HepG2 (cell line): ENCODE results near the gene OCSTAMP. TPM values are rescaled to one million over a fixed set of nuclear protein-coding genes. Genes with fewer than 3 reads are reported as not detected.
A peak's percentile ranks its signal among the peaks of the same experiment; 100 is the strongest.

Experiments
- ATAC-seq: fragments of 200-7000 bp; cut with Tn5 transposase; 3 replicates; pipeline ENCODE4 v1.9.1; 2020; ENCODE audit warnings: mild to moderate bottlenecking, moderate library complexity
- BruUV-seq: library from RNA; stranded (reverse); fragments of 400-500 nt; replicated peaks from 2 replicates; lab custom pipeline; 2021; lab: Mats Ljungman, UMichigan
- CTCF ChIA-PET: fragments of 300-600 bp; formaldehyde crosslinking; extraction: SDS; loops from one replicate; lab custom pipeline; 2021; ENCODE audit warnings: low total read pairs, inconsistent platforms, low intra/inter-chr PET ratio; lab: Yijun Ruan, JAX
- POLR2A ChIA-PET: fragments of 350-600 bp; sonication (Branson Sonifier 250); formaldehyde crosslinking; loops from one replicate; lab custom pipeline; 2020; ENCODE audit warnings: antibody characterized with exemption, inconsistent platforms; lab: Yijun Ruan, JAX
- DNase-seq: peaks from one replicate; pipeline ENCODE4 v3.0.0-alpha.2; 2015; ENCODE audit warnings: low spot score
- FAIRE-seq: peaks from 3 replicates; lab custom pipeline; 2011; peaks lifted over from hg19 to GRCh38; lab: Jason Lieb, UNC
- H2AFZ ChIP-seq: one replicate; pipeline ENCODE4 v1.6.1; 2011; ENCODE audit warnings: low read length, inconsistent platforms
- H3K27ac ChIP-seq: fragments of 300-600 bp; 3 replicates; pipeline ENCODE4 v1.8.0; 2011; ENCODE audit warnings: mixed run types, mild to moderate bottlenecking, mixed read lengths, low read length, inconsistent platforms; ENCODE audit not compliant: insufficient read depth; ENCODE audit errors: extremely low read length
- H3K27me3 ChIP-seq, 2 experiments: fragments of 200-600 bp in 1 of 2; 2 replicates in 1 of 2; 3 replicates in 1 of 2; pipeline versions ENCODE4 v1.6.0 to v1.8.0; 2011; ENCODE audit warnings: low read length in 2 of 2, mild to moderate bottlenecking in 2 of 2, moderate library complexity in 2 of 2, inconsistent platforms in 1 of 2; ENCODE audit not compliant: insufficient read depth in 2 of 2, control insufficient read depth in 1 of 2
- H3K36me3 ChIP-seq, 2 experiments: fragments of 200-600 bp in 1 of 2; replicated peaks in 1 of 2; 2 replicates in 1 of 2; 3 replicates in 1 of 2; pipeline versions ENCODE4 v1.5.1 to v1.8.0; 2011; ENCODE audit warnings: low read length in 2 of 2, inconsistent platforms in 1 of 2; ENCODE audit not compliant: insufficient read depth in 2 of 2, control insufficient read depth in 1 of 2
- H3K4me1 ChIP-seq: 2 replicates; pipeline ENCODE4 v1.5.1; 2012; ENCODE audit warnings: low read length, inconsistent platforms; ENCODE audit not compliant: insufficient read depth
- H3K4me2 ChIP-seq: 2 replicates; pipeline ENCODE4 v1.6.0; 2011; ENCODE audit warnings: low read depth, low read length, inconsistent platforms
- H3K4me3 ChIP-seq, 3 experiments: fragments of 200-600 bp in 1 of 3; sonication (generic), shearing (Covaris generic) in 1 of 3; replicated peaks in 1 of 3; 2 replicates each; pipeline ENCODE4 v1.5.1; 2011 to 2016; ENCODE audit warnings: low read length in 3 of 3, inconsistent platforms in 2 of 3, low read depth in 2 of 3, mild to moderate bottlenecking in 2 of 3, control low read depth in 1 of 3, mixed read lengths in 1 of 3; ENCODE audit not compliant: insufficient read depth in 1 of 3
- H3K79me2 ChIP-seq: one replicate; pipeline ENCODE4 v1.6.1; 2011; ENCODE audit warnings: low read length, inconsistent platforms; ENCODE audit not compliant: insufficient read depth
- H3K9ac ChIP-seq: 2 replicates; pipeline ENCODE4 v1.6.0; 2011; ENCODE audit warnings: mild to moderate bottlenecking, low read depth, low read length, inconsistent platforms; ENCODE audit not compliant: insufficient read depth
- H3K9me3 ChIP-seq: 2 replicates; pipeline ENCODE4 v1.5.1; 2012; ENCODE audit warnings: mild to moderate bottlenecking, low read length
- H4K20me1 ChIP-seq: 2 replicates; pipeline ENCODE4 v1.6.0; 2011; ENCODE audit warnings: inconsistent platforms, mild to moderate bottlenecking, low read length, moderate library complexity; ENCODE audit not compliant: insufficient read depth
- DMTF1 ChIP-seq: sonication (generic); formaldehyde crosslinking; IDR thresholded peaks from 2 replicates; pipeline ENCODE4 v1.4.0; 2020; ENCODE audit warnings: mild to moderate bottlenecking, missing genetic modification reagents
- KDM1A ChIP-seq: IDR thresholded peaks from 2 replicates; pipeline ENCODE4 v1.6.1; 2016; ENCODE audit warnings: missing compliant biosample characterization
- MBNL3 ChIP-seq: fragments of 250-450 bp; sonication (Bioruptor Pico); conservative IDR thresholded peaks from 2 replicates; pipeline ENCODE4 v1.8.0; 2022; ENCODE audit warnings: mild to moderate bottlenecking, inconsistent platforms
- MLLT10 ChIP-seq: sonication (generic); formaldehyde crosslinking; IDR thresholded peaks from 2 replicates; pipeline ENCODE4 v1.4.0; 2020; ENCODE audit warnings: missing genetic modification reagents
- PTBP1 ChIP-seq: fragments of 200-400 bp; formaldehyde crosslinking; IDR thresholded peaks from 2 replicates; pipeline ENCODE4 v1.6.1; 2018; ENCODE audit warnings: low read length, low read depth; ENCODE audit not compliant: poor library complexity, severe bottlenecking
- SALL1 ChIP-seq: sonication (generic); formaldehyde crosslinking; IDR thresholded peaks from 2 replicates; pipeline ENCODE4 v1.8.0; 2022; ENCODE audit warnings: mild to moderate bottlenecking, missing genetic modification reagents
- SMARCC2 ChIP-seq: fragments of 450-650 bp; IDR thresholded peaks from 2 replicates; pipeline ENCODE4 v1.6.1; 2017; ENCODE audit warnings: antibody characterized with exemption, mild to moderate bottlenecking
- ZBTB40 ChIP-seq, 2 experiments: fragments of 450-650 bp in 1 of 2; sonication (generic) in 1 of 2; formaldehyde crosslinking in 1 of 2; IDR thresholded peaks; 2 replicates each; pipeline versions ENCODE4 v1.6.1 to v1.8.0; 2016 to 2022; ENCODE audit warnings: antibody characterized with exemption in 1 of 2, mild to moderate bottlenecking in 1 of 2, missing genetic modification reagents in 1 of 2
- ZNF124 ChIP-seq: sonication (generic); formaldehyde crosslinking; IDR thresholded peaks from 2 replicates; pipeline ENCODE4 v1.4.0; 2020; ENCODE audit warnings: missing genetic modification reagents
- ZNF598 ChIP-seq: sonication (generic); formaldehyde crosslinking; IDR thresholded peaks from 2 replicates; pipeline ENCODE4 v1.5.1; 2020; ENCODE audit warnings: mild to moderate bottlenecking, missing genetic modification reagents, borderline replicate concordance
- ZNF83 ChIP-seq: sonication (generic); formaldehyde crosslinking; IDR thresholded peaks from 2 replicates; pipeline ENCODE4 v1.4.0; 2020; ENCODE audit warnings: missing genetic modification reagents, mild to moderate bottlenecking, borderline replicate concordance
- ZNF891 ChIP-seq: sonication (generic); formaldehyde crosslinking; IDR thresholded peaks from 2 replicates; pipeline ENCODE4 v1.5.0; 2020; ENCODE audit warnings: mild to moderate bottlenecking, missing genetic modification reagents
- WGBS: methylation state at CpG from one replicate; pipeline ENCODE4 v1.1.6; 2017; ENCODE audit warnings: low lambda C conversion rate; 5-methylcytosine and 5-hydroxymethylcytosine counted together
- in situ Hi-C: cut with HindIII; loops from 2 replicates; pipeline ENCODE4 v1.10.0; 2017; ENCODE audit warnings: low pct_unique_long_range_greater_than_20kb; ENCODE audit not compliant: extremely low pct_ligation_motif_present
- intact Hi-C: fragments of 100-400 bp; cut with micrococcal nuclease; formaldehyde crosslinking; loops from one replicate; pipeline ENCODE4 v1.10.0; 2022; ENCODE audit not compliant: unreplicated experiment
- polyA plus RNA-seq, 8 experiments: library from polyadenylated mRNA; depleted of rRNA in 3 of 8; stranded (reverse) in 7 of 8; unstranded in 1 of 8; fragments of >200 nt; fragmentation: Illumina TruSeq in 4 of 8; extraction: Trizol in 4 of 8; gene quantifications; 2 replicates each; pipeline versions ENCODE4 v1.2.1 to v1.2.3, GENCODE V29; 2011 to 2016; ENCODE audit warnings: low read depth in 4 of 8, missing spikeins in 1 of 8, mixed read lengths in 1 of 8; ENCODE audit not compliant: insufficient read depth in 1 of 8
- total RNA-seq, 5 experiments: library from RNA; depleted of rRNA; stranded (reverse); fragments of >200 nt; fragmentation: Illumina TruSeq; extraction: Trizol; gene quantifications; 2 replicates each; pipeline ENCODE4 v1.2.3, GENCODE V29; 2016; ENCODE audit warnings: low read depth in 1 of 5

OCSTAMP gene
- total and polyA plus RNA-seq, 2 of the 13 experiments (the other 11 are each of a cell fraction or from before 2014, with no cell fraction given) = not detected

- no peak overlapping the region for H3K4me2 ChIP-seq
- no peak for FAIRE-seq
- ChIA-PET CTCF (no interaction called here), POLR2A (interaction anchor here (1.0 kb wide), 1 partner anchor 15 kb away, joined by 4 read pairs; no protein-coding TSS in a partner anchor)
- H3K9me3 ChIP-seq = no peaks in the 10 kb centered on the region
- H3K4me3 ChIP-seq = no peak overlapping the region
- no TSS peak for BruUV-seq
- 95% methylated on average over 17 of the region's 17 CpGs for WGBS
- DNase-seq = no peak
- in situ Hi-C loops = no loop called here
- peak overlapping the region; percentile 16 for H3K27ac ChIP-seq
- H3K27me3 ChIP-seq = no peaks in the 10 kb centered on the region
- intact Hi-C loops = loop anchor here (2.0 kb wide), 1 partner anchor 23 kb away; no protein-coding TSS in a partner anchor
- H3K4me1 ChIP-seq = peaks cover 39% of the 10 kb centered on the region
- H3K36me3 ChIP-seq = peaks cover 21 to 31% of the 10 kb centered on the region in 2 experiments
- ATAC-seq = no peak
- no peak overlapping the region for H3K9ac ChIP-seq
- no peaks in the 10 kb centered on the region for H3K79me2 ChIP-seq
- no peak overlapping the region for H2AFZ ChIP-seq
- no peaks in the 10 kb centered on the region for H4K20me1 ChIP-seq
- 0 out of 2 replicates have a peak, but pooled peaks have one; percentile 78 for TF ChIP-seq ZNF83
- no peak for TF ChIP-seq MLLT10
- TF ChIP-seq ZNF124 (CRISPR knock-in tag) = 0 out of 2 replicates have a peak, but pooled peaks have one; percentile 18
- TF ChIP-seq SMARCC2 = no peak
- TF ChIP-seq SALL1 (CRISPR knock-in tag) = 0 out of 2 replicates have a peak, but pooled peaks have one; percentile 13
- TF ChIP-seq DMTF1 (CRISPR knock-in tag) = no peak
- TF ChIP-seq PTBP1 = no peak
- 0 out of 2 replicates have a peak, but pooled peaks have one; percentile 42 for TF ChIP-seq ZNF598
- TF ChIP-seq ZNF891 (CRISPR knock-in tag) = 0 out of 2 replicates have a peak, but pooled peaks have one; percentile 13
- no peak for TF ChIP-seq ZBTB40 (IDR thresholded peaks at IDR 0.05)
- 0 out of 2 replicates have a peak, but pooled peaks have one; percentile 43 for TF ChIP-seq ZBTB40 (CRISPR knock-in tag; IDR thresholded peaks at IDR 0.05)
- no peak for TF ChIP-seq MBNL3
- no peak for TF ChIP-seq KDM1A
Measured at GRCh38 chr20:46583411-46584214, 33.2 kb upstream of the OCSTAMP start.
